ENCODE data around the gene PEPD.

DNA sequence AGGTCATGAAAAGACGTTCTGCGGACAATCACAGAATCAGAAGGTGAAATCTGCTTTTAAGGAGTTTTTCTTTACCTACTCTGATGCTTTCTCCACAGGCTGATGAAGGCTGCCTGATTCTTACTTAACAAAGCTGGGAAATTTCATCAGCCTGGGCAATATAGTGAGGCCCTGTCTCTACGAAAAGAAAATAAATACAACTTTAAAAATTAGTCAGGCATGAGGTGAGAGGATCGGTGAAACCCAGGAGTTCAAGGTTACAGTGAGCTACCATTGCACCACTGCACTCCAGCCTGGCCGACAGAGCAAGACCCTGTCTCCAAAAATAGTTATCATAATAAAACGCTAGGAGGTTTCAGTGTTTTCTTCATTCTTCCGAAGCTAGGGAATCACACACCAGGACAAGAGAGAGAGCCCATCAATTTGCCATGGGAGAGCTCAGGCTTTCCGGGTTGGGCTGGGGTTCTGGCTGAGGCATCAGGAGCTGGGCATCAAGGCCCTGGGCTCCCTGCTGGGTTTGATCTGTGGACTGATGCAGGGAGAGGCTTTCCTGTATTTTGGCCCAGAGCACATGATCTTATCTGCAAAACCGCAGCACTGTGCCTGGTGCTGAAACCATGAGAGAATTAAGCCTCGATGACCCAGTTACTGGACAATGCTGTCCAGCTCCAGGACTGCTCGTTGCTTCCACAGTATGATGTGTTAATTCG, 173.1 kb downstream of the PEPD start:
- TF ChIP-seq EZH2 (IDR thresholded peaks at IDR 0.05; ENCODE audit: borderline replicate concordance) = no peak
- TF ChIP-seq, protein P1, sequence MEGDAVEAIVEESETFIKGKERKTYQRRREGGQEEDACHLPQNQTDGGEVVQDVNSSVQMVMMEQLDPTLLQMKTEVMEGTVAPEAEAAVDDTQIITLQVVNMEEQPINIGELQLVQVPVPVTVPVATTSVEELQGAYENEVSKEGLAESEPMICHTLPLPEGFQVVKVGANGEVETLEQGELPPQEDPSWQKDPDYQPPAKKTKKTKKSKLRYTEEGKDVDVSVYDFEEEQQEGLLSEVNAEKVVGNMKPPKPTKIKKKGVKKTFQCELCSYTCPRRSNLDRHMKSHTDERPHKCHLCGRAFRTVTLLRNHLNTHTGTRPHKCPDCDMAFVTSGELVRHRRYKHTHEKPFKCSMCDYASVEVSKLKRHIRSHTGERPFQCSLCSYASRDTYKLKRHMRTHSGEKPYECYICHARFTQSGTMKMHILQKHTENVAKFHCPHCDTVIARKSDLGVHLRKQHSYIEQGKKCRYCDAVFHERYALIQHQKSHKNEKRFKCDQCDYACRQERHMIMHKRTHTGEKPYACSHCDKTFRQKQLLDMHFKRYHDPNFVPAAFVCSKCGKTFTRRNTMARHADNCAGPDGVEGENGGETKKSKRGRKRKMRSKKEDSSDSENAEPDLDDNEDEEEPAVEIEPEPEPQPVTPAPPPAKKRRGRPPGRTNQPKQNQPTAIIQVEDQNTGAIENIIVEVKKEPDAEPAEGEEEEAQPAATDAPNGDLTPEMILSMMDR (IDR thresholded peaks at IDR 0.05; ENCODE audit: poor library complexity) = no peak
- no peak for TF ChIP-seq EZH2phosphoT487 (IDR thresholded peaks at IDR 0.05; ENCODE audit: low read depth, severe bottlenecking, unreplicated experiment)

Measured in hepatocyte (in vitro differentiated cells).